HCT116 (cell line): ENCODE results near the gene MINDY4.

Experiments
- SIN3A ChIP-seq: IDR thresholded peaks from 2 replicates; pipeline ENCODE4 v1.6.1; 2012; ENCODE audit warnings: low read depth
- TF ChIP-seq, protein P1 (sequence below), 3 experiments: fragments of 200-600 bp in 1 of 3; sonication (generic) in 1 of 3; IDR thresholded peaks in 2 of 3; conservative IDR thresholded peaks in 1 of 3; 2 replicates each; pipeline ENCODE4 v1.5.1; 2012 to 2017; ENCODE audit warnings: low read depth in 2 of 3, low read length in 2 of 3, antibody characterized with exemption in 1 of 3, borderline replicate concordance in 1 of 3, control low read depth in 1 of 3, mild to moderate bottlenecking in 1 of 3, mixed read lengths in 1 of 3, mixed run types in 1 of 3, moderate library complexity in 1 of 3; ENCODE audit not compliant: insufficient read depth in 1 of 3

DNA sequence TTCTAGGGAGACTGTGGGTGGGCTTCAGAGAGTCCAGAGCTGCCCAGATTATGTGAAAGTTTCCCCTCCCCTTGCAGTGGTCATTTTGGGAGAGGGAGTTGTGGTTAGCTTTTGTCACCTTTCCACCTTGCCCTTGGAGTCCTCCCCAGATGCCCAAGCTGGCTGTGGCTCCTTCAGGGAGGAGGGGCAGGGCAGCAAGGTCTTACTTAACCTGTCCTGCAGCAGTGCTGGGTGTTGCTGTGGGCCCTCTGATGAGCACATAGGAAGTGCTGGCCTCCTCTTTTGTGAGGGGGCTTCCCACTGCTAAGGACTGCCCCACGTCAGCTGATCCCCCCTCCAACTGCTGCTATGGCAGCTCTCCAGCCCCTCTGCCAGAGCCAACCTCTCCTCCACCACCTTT, 122.8 kb downstream of the MINDY4 start:
- TF ChIP-seq, protein P1, sequence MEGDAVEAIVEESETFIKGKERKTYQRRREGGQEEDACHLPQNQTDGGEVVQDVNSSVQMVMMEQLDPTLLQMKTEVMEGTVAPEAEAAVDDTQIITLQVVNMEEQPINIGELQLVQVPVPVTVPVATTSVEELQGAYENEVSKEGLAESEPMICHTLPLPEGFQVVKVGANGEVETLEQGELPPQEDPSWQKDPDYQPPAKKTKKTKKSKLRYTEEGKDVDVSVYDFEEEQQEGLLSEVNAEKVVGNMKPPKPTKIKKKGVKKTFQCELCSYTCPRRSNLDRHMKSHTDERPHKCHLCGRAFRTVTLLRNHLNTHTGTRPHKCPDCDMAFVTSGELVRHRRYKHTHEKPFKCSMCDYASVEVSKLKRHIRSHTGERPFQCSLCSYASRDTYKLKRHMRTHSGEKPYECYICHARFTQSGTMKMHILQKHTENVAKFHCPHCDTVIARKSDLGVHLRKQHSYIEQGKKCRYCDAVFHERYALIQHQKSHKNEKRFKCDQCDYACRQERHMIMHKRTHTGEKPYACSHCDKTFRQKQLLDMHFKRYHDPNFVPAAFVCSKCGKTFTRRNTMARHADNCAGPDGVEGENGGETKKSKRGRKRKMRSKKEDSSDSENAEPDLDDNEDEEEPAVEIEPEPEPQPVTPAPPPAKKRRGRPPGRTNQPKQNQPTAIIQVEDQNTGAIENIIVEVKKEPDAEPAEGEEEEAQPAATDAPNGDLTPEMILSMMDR (IDR thresholded peaks at IDR 0.05 in 2 of 3, conservative IDR thresholded peaks at IDR 0.05 in 1 of 3; ENCODE audit: borderline replicate concordance in 1 of 3, insufficient read depth in 1 of 3, low read depth in 2 of 3, low read length in 2 of 3), result no peak
- no peak for TF ChIP-seq SIN3A
